ENCODE measurements around the gene LGMN.

DNA sequence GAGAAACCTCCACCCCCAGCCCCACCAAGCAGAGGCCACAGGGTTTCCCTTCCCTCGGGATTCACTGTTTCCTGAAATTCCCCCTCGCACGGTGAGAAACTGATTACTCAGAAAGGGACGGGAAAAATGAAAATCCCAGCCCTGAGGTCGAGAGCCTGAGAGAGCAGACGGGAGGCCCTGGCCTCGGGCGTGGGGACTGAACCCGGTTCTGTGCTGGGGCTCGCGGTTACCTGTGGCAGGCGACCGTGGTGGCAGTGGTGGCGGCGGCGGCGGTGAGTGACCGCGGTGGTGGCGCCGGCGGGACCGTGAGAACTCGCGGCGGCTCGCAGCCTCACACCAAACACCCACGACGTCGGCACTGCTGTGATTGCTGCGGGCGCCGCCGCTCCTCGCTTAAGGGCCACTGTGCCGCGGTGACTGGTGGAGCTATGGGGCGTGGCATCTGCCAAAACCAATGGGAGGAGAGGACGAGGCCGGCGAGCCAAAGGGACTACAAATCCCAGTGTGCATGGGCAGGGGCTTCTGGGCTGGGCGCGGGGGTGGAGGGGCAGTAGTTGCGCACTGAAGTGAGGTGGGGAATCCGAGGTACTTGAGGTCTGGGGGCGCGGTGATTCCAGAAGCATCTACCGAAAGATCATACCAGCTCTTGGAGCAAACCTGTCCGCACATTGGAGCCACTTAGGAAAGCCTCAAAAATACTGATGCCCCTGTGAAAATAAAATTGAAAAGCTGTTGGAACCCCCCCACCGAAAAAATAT is at the start of gene LGMN:
- TF ChIP-seq YY1 (IDR thresholded peaks at IDR 0.05; ENCODE audit: insufficient read depth, insufficient read length) (no peak), ZNF274 (IDR thresholded peaks at IDR 0.05; ENCODE audit: low read depth, low read length) (no peak)

All from NT2/D1 (cell line).